HK-2 (cell line): ENCODE data around the gene KRTAP3-1.

Experiments used
- DNase-seq: peaks from one replicate; pipeline ENCODE4 v3.0.0-alpha.2; 2018; ENCODE audit not compliant: unreplicated experiment

KRTAP3-1 gene

DNA sequence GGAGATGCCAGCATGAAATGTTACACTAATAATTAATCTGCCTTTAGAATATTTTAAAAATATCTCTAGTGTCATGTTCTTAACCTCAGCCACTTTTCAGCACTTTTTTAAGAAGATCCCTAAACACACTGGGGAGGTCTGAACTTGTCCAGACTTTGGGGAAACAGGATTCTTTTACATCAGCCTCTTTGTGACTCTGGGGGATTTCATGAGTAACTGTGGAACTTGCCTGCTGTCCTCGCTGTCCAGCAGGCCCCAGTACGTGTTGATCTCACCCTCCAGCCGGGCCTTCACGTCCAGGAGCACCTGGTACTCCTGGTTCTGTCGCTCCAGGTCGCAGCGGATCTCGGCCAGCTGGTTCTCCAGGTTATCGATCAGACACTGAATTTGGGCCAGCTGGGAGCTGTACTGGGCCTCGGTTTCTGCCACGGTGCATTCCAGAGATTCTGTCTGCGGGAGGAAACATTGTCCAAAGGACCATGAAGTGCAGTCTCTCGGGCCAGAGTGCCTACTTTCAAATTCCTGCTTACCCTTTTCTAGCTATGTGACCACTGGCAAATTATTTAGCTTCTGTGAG lies 30.3 kb downstream of the KRTAP3-1 start:
- DNase-seq: no peak

DNA sequence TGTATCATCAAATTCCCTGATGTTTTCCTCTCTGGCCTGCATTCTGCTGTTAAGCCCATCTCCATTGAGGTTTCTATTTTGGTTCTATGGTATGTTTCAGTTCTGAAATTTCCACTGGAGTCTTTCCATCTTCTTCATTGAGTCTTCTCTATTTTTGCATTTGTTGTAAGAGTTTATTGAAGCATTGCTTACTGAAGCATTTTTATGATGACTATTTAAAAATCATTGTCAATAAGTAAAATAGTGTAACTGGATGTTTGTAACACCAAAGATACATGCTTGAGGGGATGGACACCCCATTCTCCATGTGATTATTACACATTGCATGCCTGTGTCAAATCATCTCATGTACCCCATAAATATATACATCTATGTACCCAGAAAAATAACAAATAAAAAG lies 33.4 kb downstream of the KRTAP3-1 start:
- DNase-seq: no peak

DNA sequence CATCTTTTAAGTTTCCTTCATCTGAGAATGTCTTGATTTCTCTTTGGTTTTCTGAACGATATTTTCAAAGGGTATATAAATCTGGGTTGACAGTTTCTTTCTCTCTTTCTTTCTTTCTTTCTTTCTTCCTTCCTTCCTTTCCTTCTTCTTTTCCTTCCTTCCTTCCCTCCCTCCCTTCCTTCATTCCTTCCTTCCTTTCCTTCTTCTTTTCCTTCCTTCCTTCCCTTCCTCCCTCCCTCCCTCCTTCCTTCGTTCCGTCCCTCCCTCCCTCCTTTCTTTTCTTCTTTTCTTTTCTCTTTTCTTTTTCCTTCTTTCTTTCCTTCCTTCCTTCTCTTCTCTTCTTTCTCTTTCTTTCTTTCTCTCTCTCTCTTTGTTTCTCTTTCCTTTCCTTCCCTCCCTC lies 34.6 kb downstream of the KRTAP3-1 start:
- no peak for DNase-seq

DNA sequence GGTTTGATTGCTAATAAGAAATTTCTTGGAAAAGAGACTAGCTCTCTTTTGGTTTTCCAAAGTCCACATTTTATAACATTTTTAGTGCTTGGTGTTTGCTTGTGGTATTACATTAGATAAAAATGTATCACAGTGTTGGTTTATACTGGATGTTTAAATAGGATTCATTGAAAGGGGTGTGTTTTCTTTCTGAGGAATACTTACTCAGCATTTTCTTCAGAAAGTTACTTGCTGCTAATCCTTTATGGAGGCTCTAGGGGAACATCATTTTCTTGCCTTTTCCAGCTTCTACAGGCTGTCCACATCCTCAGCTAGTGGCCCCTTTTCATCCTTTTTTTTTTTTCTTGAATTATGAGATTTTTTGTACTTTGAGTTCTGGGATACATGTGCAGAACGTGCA lies 41.3 kb downstream of the KRTAP3-1 start:
- DNase-seq: no peak

DNA sequence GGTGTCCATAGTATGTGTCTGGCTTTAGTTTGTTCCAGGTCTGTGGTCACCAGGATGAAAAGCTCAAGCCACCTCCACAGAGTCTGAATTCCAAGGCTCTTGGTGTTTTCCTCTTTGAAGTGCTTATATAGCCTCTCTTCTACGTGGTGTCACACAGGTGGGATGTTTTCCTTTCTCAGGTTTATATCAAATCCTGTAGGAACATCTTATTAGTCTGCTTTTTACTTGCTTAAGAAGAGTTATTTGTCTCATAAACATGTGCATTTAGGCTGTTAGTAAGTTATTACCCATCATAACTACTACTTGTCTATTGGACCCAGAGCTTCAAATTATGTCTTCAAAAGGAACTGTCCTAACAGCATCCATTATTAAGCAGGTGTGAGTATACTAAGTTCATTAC lies 42.1 kb downstream of the KRTAP3-1 start, which contains the start of gene KRT39:
TSS of gene KRT39 (minus strand) at position 101 of the 400 bp plus-strand sequence. CDS start at position 9, 92 bp downstream.
- no peak for DNase-seq

DNA sequence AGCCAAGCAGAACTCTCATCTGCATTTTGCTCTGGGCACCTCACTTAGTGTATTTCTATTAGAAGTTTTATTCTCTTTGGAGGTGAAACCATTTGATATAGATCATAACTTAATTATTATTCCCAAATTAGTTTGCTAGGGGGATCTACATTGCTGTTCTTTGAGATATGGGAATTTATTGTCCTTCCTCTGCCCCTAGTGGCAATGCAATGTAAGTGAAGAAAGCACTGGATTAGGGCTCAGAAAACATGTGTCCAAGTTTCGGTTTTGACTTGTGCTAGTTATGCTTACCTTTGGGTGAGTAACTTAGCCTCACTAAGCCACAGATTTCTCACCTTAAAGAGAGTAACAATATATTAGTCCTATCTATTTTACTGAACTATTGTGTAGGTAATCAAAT lies 45.1 kb downstream of the KRTAP3-1 start:
- no peak for DNase-seq

DNA sequence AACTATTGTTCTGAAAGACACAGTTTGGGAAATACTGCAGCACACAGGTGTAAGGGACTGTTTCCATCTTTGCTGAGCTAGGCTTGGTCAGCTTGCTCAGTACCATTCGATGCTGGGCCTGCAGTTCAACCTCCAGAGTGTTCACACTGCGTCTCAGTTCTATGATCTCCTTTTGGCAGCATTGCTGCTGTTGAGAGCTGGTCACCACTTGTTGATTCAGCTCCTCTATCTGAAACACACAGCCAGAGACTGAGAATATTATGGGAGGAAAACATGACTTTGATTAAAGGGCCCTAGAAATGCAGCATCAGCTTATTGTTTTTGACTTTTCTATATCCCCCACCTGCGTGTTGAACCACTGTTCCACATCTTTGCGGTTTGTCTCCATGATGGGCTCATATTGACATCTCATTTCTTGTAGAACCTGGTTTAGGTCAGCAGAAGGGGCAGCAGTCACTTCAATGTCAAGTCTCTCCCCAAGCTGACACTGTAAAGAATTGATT lies 46.8 kb downstream of the KRTAP3-1 start:
- DNase-seq: no peak

DNA sequence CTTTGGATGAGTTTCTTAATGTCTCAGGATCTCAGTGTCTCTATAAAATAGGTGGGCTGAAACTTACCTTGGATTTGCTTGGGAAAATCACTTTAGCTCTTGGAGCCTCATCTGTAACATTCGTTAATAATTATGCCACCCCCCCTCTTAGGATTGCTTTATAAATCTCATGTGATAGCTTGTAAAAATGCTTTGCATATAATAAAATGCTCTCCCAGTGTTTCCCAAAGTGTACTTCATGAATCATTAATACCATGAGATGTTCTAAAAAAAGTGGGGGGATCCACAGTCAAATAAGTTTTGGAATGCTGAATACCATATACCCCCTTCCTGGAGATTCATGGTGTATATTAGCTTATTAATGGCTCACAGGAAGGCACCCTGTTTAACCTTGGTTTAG lies 47.3 kb downstream of the KRTAP3-1 start:
- no peak for DNase-seq

DNA sequence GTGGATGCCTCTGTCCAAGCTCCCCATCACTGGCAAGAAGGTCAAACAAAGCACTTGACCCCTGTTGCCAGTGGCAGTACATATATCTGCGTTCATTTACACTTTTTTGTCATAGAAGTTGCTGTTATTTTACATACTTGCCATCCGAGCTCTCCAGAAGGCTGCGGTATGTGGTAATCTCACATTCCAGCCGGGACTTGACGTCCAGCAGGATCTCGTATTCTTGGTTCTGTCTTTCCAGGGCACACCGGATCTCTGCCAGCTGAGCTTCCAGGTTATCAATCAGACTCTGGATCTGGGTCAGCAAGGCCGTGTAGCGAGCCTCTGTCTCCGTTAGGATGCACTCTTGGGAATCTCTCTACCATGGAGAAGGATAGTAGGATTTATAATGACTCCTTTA lies 48.8 kb downstream of the KRTAP3-1 start:
- no peak for DNase-seq
